Large intestine (tissue), 3 donors: ENCODE data around the gene HDAC4. TPM values are rescaled to one million over a fixed set of nuclear protein-coding genes. Genes with fewer than 3 reads are reported as not detected.
"Not testable (repeated sequence)": the region's sequence is repeated elsewhere in the genome, so short reads cannot be mapped to it uniquely, and the experiment has no call there.

Experiments used
- DNase-seq, 2 donors: peaks; one replicate each; pipeline versions ENCODE4 v3.0.0 to v3.0.0-alpha.2; 2013
- H3K27ac ChIP-seq: one replicate; pipeline ENCODE4 v1.5.1; 2013; ENCODE audit warnings: low read length
- H3K27me3 ChIP-seq: 2 replicates; pipeline ENCODE4 v1.6.1; 2013; ENCODE audit warnings: low read length; ENCODE audit not compliant: control insufficient read depth, insufficient read depth
- H3K36me3 ChIP-seq: 2 replicates; pipeline ENCODE4 v1.6.1; 2013; ENCODE audit warnings: low read length; ENCODE audit not compliant: control insufficient read depth, insufficient read depth
- H3K4me1 ChIP-seq: one replicate; pipeline ENCODE4 v1.6.1; 2013; ENCODE audit warnings: low read length; ENCODE audit not compliant: control insufficient read depth, insufficient read depth
- H3K4me3 ChIP-seq: one replicate; pipeline ENCODE4 v1.5.1; 2013; ENCODE audit warnings: low read length
- H3K9me3 ChIP-seq: one replicate; pipeline ENCODE4 v1.6.1; 2013; ENCODE audit warnings: mild to moderate bottlenecking, low read depth, low read length, moderate library complexity; ENCODE audit not compliant: control insufficient read depth
- WGBS: methylation state at CpG from one replicate; pipeline ENCODE4 v1.1.5; 2013; ENCODE audit warnings: low lambda C conversion rate; ENCODE audit not compliant: insufficient coverage; 5-methylcytosine and 5-hydroxymethylcytosine counted together
- polyA plus RNA-seq: library from polyadenylated mRNA; unstranded; fragments of 120-200 nt; gene quantifications from one replicate; pipeline ENCODE4 v1.2.1, GENCODE V29; 2013

The HDAC4 gene
- polyA plus RNA-seq, 1 donor, result 10.7 TPM

DNA sequence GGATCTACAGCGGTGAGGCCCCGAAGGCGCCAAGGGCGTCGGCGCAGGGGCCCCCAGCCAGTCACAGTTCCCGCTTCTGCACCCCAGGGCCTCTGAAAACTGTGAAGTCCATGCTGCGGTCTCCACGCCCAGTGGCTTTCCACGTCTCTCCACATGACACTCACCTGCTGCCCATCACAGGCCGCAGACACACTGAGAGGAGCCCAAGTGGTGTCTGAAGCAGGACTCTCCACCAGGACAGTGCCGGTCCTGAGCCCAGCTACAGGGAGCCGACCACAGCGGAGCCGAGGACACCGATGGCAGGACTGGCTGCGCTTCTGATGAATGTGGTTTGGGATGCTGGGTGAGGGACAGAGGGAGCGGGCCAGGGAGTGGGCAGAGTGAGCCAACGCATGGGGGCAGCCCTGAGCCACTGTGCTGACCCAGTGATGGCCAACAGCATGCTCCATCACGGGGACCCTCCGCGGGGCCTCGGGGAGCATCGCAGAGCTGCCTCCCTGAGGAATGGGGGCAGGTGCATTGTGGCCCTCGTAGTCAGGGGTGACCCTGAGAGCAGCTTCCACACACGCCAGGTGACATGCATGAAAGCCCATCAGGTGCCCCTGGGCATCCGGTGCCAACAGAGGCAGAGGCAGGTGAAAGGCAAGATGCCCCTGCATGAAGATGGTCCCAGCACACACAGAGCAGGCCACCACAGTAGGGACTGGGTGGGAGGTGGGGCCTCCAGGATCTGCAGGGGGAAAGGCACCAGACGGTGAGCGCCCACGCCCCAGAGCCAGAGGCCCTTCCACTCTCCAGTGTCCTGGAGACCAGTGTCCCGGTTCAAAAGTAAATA lies 116.6 kb downstream of the HDAC4 start:
- Histone ChIP-seq H3K27me3 (no peaks in the 10 kb centered on the region), H3K4me1 (peaks cover 7% of the 10 kb centered on the region), H3K4me3 (no peak overlapping the region), H3K27ac (no peak overlapping the region), H3K9me3 (no peaks in the 10 kb centered on the region), H3K36me3 (peaks cover 2% of the 10 kb centered on the region)
- no CpG with 5 or more reads among the region's 31 CpGs for WGBS
- DNase-seq, result no peak

DNA sequence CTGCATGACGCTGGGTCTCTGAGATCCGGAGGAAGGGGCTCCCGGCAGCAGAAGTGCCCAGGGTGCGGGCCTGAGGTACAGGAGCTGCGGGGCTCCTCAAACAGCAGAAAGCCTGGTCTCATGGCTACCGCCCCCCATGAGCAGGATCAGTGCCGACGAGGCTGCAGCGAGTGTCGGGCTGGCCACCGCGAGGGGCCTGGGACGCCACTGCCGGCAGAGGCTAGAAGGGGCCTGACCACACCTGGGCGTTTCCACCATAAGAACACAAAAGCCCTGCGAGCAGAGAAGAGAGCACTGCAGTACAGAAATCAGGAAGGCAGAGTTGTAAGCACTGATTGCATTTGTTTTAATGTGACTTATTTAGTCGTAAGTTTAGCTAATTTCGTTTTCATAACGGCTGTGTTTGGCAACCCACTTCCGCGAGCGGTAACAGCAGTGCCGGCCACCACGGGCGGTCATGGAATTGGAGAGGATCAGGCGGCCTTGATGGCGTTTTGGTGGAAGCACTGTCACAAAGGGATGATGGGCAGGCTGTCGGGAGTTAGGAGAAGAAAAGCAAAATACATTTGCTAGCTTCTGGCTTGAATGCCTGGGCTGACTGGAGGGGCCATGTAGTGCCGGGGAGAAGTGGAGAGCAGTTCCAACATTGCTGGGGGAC lies 117.4 kb downstream of the HDAC4 start:
- Histone ChIP-seq H3K27me3 (no peaks in the 10 kb centered on the region), H3K4me3 (no peak overlapping the region), H3K4me1 (peaks cover 7% of the 10 kb centered on the region), H3K27ac (no peak overlapping the region), H3K36me3 (peaks cover 2% of the 10 kb centered on the region), H3K9me3 (no peaks in the 10 kb centered on the region)
- DNase-seq, result no peak
- WGBS, result 100% methylated on average over 1 of the region's 29 CpGs

DNA sequence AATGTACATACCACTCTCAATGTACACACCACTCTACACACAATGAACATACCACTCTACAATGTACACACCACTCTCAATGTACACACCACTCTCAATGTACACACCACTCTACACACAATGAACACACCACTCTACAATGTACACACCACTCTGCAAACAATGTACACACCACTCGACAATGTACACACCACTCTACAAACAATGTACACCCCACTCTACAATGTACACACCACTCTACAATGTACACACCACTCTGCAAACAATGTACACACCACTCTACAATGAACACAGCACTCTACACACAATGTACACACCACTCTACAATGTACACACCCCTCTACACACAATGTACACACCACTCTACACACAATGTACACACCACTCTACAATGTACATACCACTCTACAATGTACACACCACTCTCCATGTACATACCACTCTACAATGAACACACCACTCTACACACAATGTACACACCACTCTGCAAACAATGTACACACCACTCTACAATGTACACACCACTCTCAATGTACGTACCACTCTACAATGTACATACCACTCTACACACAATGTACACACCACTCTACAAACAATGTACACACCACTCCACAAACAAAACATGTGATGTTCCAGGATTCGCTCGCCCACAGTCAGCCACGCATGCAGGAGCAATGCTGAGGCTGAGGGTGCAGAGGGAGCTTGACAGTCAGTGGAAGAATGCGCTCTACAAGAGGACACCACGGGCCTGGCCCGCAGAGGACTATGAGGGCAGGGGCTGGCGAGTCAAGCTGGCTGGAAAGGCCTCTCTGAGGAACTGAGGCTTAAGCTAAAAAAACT lies 118.2 kb downstream of the HDAC4 start:
- H3K36me3 ChIP-seq, result peaks cover 2% of the 10 kb centered on the region
- no peaks in the 10 kb centered on the region for H3K9me3 ChIP-seq
- H3K4me1 ChIP-seq, result peaks cover 7% of the 10 kb centered on the region
- H3K27ac ChIP-seq, result no peak overlapping the region
- no peak for DNase-seq
- H3K4me3 ChIP-seq, result no peak overlapping the region
- no CpG with 5 or more reads among the region's 9 CpGs for WGBS
- no peaks in the 10 kb centered on the region for H3K27me3 ChIP-seq

GRCh38 chr2:239280296-239281017 lies 120.4 kb downstream of the HDAC4 start:
- H3K27me3 ChIP-seq, H3K9me3 ChIP-seq, H3K4me1 ChIP-seq, H3K4me3 ChIP-seq, H3K36me3 ChIP-seq, DNase-seq, H3K27ac ChIP-seq: not testable (repeated sequence)
- no CpG with 5 or more reads among the region's 14 CpGs for WGBS

DNA sequence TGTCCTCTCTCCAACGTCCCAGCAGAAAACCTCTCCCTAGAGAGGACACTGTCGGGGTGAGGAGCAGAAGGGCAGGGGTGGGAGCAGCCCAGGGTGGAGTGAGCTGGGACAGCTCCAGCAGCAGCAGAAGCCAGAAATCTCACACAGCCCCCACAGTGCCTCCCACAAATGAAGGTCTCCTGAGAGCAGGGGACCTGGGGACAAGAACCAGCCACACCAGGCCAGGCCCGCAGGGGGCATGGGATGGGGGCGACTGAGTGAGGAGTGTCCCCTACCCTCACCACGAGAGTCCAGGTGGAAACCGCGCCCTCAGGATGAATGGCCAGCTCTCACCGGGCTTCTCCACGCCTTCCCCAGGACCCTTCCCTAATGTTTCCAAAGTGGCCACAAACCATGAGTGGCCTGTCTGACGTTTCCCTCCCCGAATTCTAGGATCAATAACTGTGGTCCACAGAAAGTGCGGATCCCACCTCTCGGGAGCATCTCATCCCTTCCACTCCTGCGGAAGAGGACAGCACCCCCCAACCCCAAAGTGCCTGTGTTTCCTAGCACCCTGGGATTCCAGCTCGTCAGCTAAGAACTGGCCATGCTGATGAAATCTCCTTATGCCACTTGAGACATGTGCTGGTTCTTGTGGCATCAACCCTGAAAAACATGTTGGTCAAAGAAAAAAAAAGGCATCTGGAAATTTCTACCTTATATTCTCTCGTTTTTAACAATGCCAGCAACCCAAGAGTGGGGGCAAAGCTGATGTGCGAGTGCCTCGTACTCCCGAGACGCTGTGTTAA lies 121.1 kb downstream of the HDAC4 start:
- Histone ChIP-seq H3K4me1 (peaks cover 8% of the 10 kb centered on the region), H3K36me3 (peaks cover 2% of the 10 kb centered on the region), H3K4me3 (no peak overlapping the region), H3K27ac (no peak overlapping the region), H3K9me3 (no peaks in the 10 kb centered on the region), H3K27me3 (no peaks in the 10 kb centered on the region)
- no peak for DNase-seq
- no CpG with 5 or more reads among the region's 20 CpGs for whole genome bisulfite sequencing

- H3K27me3 ChIP-seq, result no peaks in the 10 kb centered on the region
- WGBS, result no CpG with 5 or more reads among the region's 4 CpGs
- H3K4me1 ChIP-seq, result peaks cover 13% of the 10 kb centered on the region
- H3K9me3 ChIP-seq, result no peaks in the 10 kb centered on the region
- no peak for DNase-seq
- H3K4me3 ChIP-seq, result no peak overlapping the region
- H3K36me3 ChIP-seq, result peaks cover 2% of the 10 kb centered on the region
- H3K27ac ChIP-seq, result no peak overlapping the region
Measured at GRCh38 chr2:239278941-239279365, 121.9 kb downstream of the HDAC4 start.

GRCh38 chr2:239278361-239278760 lies 122.5 kb downstream of the HDAC4 start:
- Histone ChIP-seq H3K27ac (no peak overlapping the region), H3K4me3 (no peak overlapping the region), H3K4me1 (peaks cover 13% of the 10 kb centered on the region), H3K36me3 (peaks cover 1% of the 10 kb centered on the region), H3K9me3 (no peaks in the 10 kb centered on the region), H3K27me3 (no peaks in the 10 kb centered on the region)
- no CpG with 5 or more reads among the region's 7 CpGs for whole genome bisulfite sequencing
- no peak for DNase-seq

DNA sequence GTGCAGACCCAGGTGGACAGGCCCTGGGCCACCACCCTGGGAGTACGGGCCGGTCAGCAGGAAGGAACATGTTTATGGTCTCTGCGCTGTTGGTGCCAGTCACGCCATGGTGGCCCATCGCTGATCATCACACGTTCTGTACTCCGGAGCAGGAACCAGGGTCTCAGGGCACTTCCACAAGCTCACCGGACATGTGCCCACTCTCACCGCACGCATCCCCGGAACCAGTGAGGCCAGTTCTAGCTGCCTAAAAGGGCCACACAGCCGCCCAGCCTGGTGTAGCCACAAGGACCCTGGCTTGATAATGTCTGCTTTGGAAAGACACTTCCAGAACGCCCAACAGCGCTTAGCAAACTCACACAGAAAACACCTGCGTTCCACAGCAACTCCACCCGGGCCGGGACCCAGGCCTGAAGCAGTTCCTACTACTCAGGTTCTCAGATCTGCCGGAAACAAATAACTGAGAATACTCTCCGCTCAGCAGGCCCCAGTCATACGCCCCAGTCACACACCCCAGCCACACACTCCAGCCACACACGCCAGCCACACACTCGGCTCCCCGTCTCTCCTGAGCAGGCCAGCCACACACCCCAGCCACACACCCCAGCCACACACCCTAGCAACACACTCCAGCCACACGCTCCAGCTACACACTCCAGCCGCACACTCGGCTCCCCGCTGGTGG lies 123.3 kb downstream of the HDAC4 start:
- H3K36me3 ChIP-seq, result no peaks in the 10 kb centered on the region
- no peaks in the 10 kb centered on the region for H3K9me3 ChIP-seq
- H3K27me3 ChIP-seq, result no peaks in the 10 kb centered on the region
- peaks cover 13% of the 10 kb centered on the region for H3K4me1 ChIP-seq
- no peak overlapping the region for H3K4me3 ChIP-seq
- no peak overlapping the region for H3K27ac ChIP-seq
- no peak for DNase-seq
- no CpG with 5 or more reads among the region's 27 CpGs for WGBS

GRCh38 chr2:239276851-239277250 lies 124.0 kb downstream of the HDAC4 start:
- H3K4me3 ChIP-seq, result no peak overlapping the region
- no peak for DNase-seq
- peaks cover 13% of the 10 kb centered on the region for H3K4me1 ChIP-seq
- no CpG with 5 or more reads among the region's 9 CpGs for WGBS
- H3K9me3 ChIP-seq, result no peaks in the 10 kb centered on the region
- H3K27ac ChIP-seq, result no peak overlapping the region
- H3K27me3 ChIP-seq, result no peaks in the 10 kb centered on the region
- no peaks in the 10 kb centered on the region for H3K36me3 ChIP-seq
